ENCODE data around the gene TPPP2.

DNA sequence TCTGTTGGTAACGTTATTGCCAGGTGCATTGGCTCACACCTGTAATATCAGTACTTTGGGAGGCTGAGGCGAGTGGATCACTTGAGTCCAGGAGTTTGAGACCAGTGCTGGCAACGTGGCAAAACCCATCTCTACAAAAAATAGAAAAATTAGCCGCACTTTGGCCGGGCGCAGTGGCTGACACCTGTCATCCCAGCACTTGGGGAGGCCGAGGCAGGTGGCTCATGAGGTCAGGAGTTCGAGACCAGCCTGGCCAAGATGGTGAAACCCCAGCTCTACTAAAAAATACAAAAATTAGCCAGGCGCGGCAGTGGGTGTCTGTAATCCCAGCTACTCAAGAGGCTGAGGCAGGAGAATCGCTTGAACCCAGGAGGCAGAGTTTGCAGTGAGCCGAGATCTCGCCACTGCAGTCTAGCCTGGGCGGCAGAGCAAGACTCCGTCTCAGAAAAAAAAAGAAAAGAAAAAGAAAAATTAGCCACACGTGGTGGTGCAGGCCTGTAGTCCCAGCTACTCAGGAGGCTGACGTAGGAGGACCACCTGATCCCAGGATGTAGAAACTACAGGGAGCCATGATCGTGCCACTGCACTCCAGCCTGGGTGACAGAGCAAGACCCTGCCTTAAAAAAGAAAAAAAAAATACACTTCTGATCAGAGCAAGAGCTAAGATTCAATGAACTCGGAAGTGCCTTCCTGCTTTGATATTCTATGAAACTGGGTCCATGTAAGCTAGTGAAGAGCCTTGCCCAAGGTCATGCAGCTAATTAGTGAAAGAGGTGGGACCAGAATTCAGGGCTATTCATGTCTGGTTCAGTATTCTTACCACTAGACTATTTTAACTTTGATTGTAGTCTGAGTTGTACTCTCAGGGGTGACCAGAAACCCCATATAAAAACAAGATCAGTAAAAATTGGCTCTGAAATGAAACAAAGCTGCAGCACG lies 23.4 kb downstream of the TPPP2 start:
- TF ChIP-seq, protein P1, sequence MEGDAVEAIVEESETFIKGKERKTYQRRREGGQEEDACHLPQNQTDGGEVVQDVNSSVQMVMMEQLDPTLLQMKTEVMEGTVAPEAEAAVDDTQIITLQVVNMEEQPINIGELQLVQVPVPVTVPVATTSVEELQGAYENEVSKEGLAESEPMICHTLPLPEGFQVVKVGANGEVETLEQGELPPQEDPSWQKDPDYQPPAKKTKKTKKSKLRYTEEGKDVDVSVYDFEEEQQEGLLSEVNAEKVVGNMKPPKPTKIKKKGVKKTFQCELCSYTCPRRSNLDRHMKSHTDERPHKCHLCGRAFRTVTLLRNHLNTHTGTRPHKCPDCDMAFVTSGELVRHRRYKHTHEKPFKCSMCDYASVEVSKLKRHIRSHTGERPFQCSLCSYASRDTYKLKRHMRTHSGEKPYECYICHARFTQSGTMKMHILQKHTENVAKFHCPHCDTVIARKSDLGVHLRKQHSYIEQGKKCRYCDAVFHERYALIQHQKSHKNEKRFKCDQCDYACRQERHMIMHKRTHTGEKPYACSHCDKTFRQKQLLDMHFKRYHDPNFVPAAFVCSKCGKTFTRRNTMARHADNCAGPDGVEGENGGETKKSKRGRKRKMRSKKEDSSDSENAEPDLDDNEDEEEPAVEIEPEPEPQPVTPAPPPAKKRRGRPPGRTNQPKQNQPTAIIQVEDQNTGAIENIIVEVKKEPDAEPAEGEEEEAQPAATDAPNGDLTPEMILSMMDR (IDR thresholded peaks at IDR 0.05 in 8 of 11, conservative IDR thresholded peaks at IDR 0.05 in 3 of 11), result no peak
- no peak for TF ChIP-seq POLR2AphosphoS5 (IDR thresholded peaks at IDR 0.05)
- TF ChIP-seq POLR2A (IDR thresholded peaks at IDR 0.05), result no peak

Measured in spleen (tissue), 7 donors.